ENCODE data around the gene PPCDC. TPM values are rescaled to one million over a fixed set of nuclear protein-coding genes. Genes with fewer than 3 reads are reported as not detected.

Gene PPCDC
- total RNA-seq, 3 donors from 2014 or later (not counting 1 experiment from before 2014, with no cell fraction given), result 21.3 to 32.3 (median 27.0) TPM

DNA sequence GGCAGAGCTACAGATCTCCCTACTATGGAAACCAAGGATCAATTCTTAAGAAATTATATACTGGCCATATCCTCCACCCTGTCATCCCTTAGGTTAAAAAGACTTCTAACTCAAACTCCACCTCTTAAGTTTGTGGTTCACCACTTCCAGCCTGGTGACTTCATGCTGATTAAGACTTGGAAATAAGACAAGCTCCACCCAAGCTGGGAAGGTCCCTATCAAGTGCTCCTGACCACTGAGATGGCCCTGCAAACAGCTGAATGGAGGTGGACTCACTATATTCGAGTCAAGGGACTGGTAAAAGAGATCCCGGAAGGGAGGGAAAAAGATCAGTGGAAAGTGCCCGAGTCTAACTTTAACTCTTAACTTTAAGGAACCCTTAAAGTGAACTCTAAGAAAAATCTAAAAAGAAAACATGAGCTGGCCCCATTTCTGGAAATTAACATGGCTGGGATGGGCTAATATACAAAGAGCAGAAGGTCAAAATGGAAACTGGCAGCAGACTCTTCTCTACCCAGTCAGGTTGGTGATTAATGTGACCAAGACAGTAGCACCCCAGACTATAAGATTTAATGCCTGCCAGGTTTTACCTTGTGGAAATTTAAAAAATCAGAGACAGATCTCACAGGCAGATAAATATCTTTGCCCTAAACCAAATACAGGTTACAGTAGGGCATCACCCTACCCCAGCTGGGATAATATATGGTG is 43.9 kb downstream of the PPCDC start:
- Mint-ChIP-seq H3K27ac (peak overlapping the region; percentile 75 to 80), H3K4me3 (peak overlapping the region; percentile 78), H3K9me3 (no peaks in the 10 kb centered on the region), H3K36me3 (no peaks in the 10 kb centered on the region), H3K27me3 (ENCODE audit: low read depth in 2 of 2) (peaks cover 0 to 3% of the 10 kb centered on the region in 2 donors), H3K4me1 (peaks cover 32 to 41% of the 10 kb centered on the region in 2 donors)
- ATAC-seq (peak; percentile 63 to 79 (median 70)), DNase-seq (peak in 1 of 2 donors; percentile 66)
- intact Hi-C loops (cut with micrococcal nuclease), result no loop called here
- Histone ChIP-seq H3K27me3 (ENCODE audit: control insufficient read depth, insufficient read depth, low read length) (no peaks in the 10 kb centered on the region), H3K4me3 (ENCODE audit: low read length) (no peak overlapping the region), H3K36me3 (ENCODE audit: control insufficient read depth, insufficient read depth, low read length) (no peaks in the 10 kb centered on the region), H3K27ac (ENCODE audit: low read length) (peak overlapping the region; percentile 43), H3K4me1 (ENCODE audit: control insufficient read depth, insufficient read depth, low read length) (peaks cover 52% of the 10 kb centered on the region), H3K9me3 (ENCODE audit: control insufficient read depth, insufficient read depth, low read length) (no peaks in the 10 kb centered on the region)
- 20% methylated on average over 1 of the region's 3 CpGs for WGBS (ENCODE audit: insufficient coverage)
- TF ChIP-seq, protein P1, sequence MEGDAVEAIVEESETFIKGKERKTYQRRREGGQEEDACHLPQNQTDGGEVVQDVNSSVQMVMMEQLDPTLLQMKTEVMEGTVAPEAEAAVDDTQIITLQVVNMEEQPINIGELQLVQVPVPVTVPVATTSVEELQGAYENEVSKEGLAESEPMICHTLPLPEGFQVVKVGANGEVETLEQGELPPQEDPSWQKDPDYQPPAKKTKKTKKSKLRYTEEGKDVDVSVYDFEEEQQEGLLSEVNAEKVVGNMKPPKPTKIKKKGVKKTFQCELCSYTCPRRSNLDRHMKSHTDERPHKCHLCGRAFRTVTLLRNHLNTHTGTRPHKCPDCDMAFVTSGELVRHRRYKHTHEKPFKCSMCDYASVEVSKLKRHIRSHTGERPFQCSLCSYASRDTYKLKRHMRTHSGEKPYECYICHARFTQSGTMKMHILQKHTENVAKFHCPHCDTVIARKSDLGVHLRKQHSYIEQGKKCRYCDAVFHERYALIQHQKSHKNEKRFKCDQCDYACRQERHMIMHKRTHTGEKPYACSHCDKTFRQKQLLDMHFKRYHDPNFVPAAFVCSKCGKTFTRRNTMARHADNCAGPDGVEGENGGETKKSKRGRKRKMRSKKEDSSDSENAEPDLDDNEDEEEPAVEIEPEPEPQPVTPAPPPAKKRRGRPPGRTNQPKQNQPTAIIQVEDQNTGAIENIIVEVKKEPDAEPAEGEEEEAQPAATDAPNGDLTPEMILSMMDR (IDR thresholded peaks at IDR 0.05), result no peak

DNA sequence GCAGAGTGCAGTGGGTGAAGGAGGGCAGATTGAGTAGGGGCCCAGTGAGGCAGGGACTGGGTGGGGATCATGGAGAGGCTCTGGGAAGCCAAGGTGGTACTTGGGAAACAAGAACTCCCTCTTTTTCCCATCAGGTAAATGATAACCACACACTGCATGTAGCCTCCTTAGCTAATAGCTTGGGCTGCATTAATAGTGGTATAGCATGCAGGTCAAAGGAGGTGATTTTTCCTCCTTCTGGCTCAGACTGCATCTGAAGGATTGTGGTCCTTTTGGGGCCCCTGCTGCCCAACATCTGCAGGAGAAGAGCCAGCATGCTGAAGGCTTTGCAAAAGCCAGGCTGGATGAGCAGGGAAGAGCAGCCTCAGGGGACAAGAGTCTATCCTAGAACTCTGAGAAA is 45.4 kb downstream of the PPCDC start:
- Mint-ChIP-seq H3K36me3 (no peaks in the 10 kb centered on the region), H3K4me1 (peaks cover 32 to 41% of the 10 kb centered on the region in 2 donors), H3K27me3 (ENCODE audit: low read depth in 2 of 2) (peaks cover 0 to 3% of the 10 kb centered on the region in 2 donors), H3K9me3 (no peaks in the 10 kb centered on the region), H3K27ac (peak overlapping the region in 1 of 2 donors; percentile 28), H3K4me3 (no peak overlapping the region)
- no peaks in the 10 kb centered on the region for H3K36me3 ChIP-seq (ENCODE audit: control insufficient read depth, insufficient read depth, low read length)
- H3K9me3 ChIP-seq (ENCODE audit: control insufficient read depth, insufficient read depth, low read length), result no peaks in the 10 kb centered on the region
- no peaks in the 10 kb centered on the region for H3K27me3 ChIP-seq (ENCODE audit: control insufficient read depth, insufficient read depth, low read length)
- TF ChIP-seq, protein P1 (IDR thresholded peaks at IDR 0.05), result no peak
- H3K4me1 ChIP-seq (ENCODE audit: control insufficient read depth, insufficient read depth, low read length), result peaks cover 55% of the 10 kb centered on the region
- DNase-seq (no peak), ATAC-seq (no peak)
- intact Hi-C loops (cut with micrococcal nuclease), result no loop called here
- H3K4me3 ChIP-seq (ENCODE audit: low read length), result no peak overlapping the region
- H3K27ac ChIP-seq (ENCODE audit: low read length), result no peak overlapping the region

DNA sequence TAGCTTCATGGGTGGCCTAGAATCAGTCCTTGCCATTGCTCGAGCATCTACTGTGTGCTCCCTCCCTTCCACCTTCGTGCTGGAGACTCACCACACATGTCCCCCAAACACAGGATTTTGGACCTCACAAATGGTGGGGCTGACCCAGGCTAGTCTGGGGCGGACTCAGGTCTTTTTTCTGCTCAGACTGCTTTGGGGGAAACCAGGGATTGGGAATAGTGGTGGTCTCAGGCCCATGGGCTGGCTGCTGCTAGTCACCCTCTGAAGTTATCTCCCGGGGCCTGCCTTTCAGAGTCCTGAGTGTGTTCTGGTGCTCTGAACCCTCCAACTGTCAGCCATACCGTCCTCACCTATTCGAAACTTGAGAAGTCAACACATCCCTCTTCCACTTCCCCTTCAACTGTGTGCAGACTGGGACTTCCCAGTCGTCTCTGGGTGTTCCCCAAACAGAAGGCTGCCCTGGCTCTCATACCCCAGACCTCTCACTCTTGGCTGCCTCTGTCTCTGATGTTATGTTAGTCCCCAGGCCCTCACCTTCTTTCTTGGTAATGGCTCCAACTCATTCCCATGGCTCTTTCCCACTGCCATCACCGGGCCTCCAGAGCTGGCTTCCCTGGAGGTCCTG is 46.0 kb downstream of the PPCDC start:
- TF ChIP-seq, protein P1 (IDR thresholded peaks at IDR 0.05), result no peak
- Mint-ChIP-seq H3K4me1 (peaks cover 32 to 41% of the 10 kb centered on the region in 2 donors), H3K36me3 (no peaks in the 10 kb centered on the region), H3K4me3 (peak overlapping the region; percentile 7), H3K9me3 (no peaks in the 10 kb centered on the region), H3K27me3 (ENCODE audit: low read depth in 2 of 2) (peaks cover 0 to 3% of the 10 kb centered on the region in 2 donors), H3K27ac (peak overlapping the region in 1 of 2 donors; percentile 28)
- Histone ChIP-seq H3K4me3 (ENCODE audit: low read length) (no peak overlapping the region), H3K4me1 (ENCODE audit: control insufficient read depth, insufficient read depth, low read length) (peaks cover 55% of the 10 kb centered on the region), H3K27ac (ENCODE audit: low read length) (peak overlapping the region; percentile 31), H3K27me3 (ENCODE audit: control insufficient read depth, insufficient read depth, low read length) (no peaks in the 10 kb centered on the region), H3K36me3 (ENCODE audit: control insufficient read depth, insufficient read depth, low read length) (no peaks in the 10 kb centered on the region), H3K9me3 (ENCODE audit: control insufficient read depth, insufficient read depth, low read length) (no peaks in the 10 kb centered on the region)
- WGBS (ENCODE audit: insufficient coverage), result 56% methylated on average over 8 of the region's 8 CpGs
- ATAC-seq (peak; percentile 64 to 69 (median 65)), DNase-seq (peak in 1 of 2 donors; percentile 19)
- intact Hi-C loops (cut with micrococcal nuclease), result no loop called here

All from natural killer cell (primary cell).